ENCODE results near the gene CUL4B. TPM values are rescaled to one million over a fixed set of nuclear protein-coding genes. Genes with fewer than 3 reads are reported as not detected.
"Not testable (repeated sequence)": the region's sequence is repeated elsewhere in the genome, so short reads cannot be mapped to it uniquely, and the experiment has no call there.

The CUL4B gene
- total RNA-seq, 1 donor from 2014 or later: 18.3 TPM

DNA sequence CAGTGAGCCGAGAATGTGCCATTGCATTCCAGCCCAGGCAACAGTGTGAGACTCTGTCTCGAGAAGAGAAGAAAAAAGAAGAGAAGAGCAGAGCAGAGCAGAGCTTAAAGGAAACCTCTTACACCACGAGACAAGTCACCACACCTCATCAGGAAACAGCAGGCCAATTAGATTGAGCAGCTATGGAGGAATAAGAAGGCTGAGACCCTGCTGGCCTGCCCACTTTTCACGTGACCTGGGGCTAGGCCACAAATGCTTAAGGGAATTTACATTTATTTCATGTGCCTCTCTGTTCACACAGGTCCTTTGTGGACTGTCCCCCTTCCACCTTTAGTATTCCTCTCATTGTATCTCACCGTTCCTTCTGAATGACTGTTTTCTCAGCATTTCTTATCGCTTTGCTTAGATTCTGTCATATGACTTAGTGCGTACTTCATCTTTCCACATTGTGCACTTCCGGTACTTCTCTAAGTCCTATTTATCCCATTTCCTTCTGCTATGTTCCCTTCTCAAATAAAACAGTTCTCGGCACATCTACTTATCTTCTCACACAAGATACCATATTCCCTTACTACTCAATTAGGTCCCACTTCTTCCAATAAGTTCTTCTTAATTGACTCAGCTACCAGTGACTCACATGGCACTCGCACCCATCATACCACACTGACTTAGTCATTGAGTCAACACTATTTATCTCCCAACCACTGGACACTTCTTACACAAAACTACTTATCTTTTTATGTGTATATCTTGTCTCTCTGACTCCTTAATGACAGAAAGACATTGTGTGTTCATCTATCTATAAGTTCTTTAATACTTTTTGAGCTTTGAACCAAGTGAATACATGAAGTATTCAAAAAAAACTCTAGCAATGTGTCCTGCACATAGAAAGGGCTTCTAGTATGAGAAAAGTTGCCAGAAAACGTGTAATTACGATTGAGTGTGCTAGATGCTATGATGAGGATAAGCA, 11.0 kb downstream of the CUL4B start:
- intact Hi-C loops (cut with DNase I): no loop called here
- ATAC-seq: no peak
- no peak for DNase-seq (ENCODE audit: missing footprints)

- intact Hi-C loops (cut with DNase I): no loop called here
- ATAC-seq (no peak), DNase-seq (ENCODE audit: missing footprints) (no peak)
Observed at GRCh38 chrX:120536061-120536460, 24.7 kb downstream of the CUL4B start.

- intact Hi-C loops (cut with DNase I): no loop called here
- DNase-seq (ENCODE audit: missing footprints) (no peak), ATAC-seq (no peak)
Observed at GRCh38 chrX:120534413-120535205, 26.2 kb downstream of the CUL4B start.

DNA sequence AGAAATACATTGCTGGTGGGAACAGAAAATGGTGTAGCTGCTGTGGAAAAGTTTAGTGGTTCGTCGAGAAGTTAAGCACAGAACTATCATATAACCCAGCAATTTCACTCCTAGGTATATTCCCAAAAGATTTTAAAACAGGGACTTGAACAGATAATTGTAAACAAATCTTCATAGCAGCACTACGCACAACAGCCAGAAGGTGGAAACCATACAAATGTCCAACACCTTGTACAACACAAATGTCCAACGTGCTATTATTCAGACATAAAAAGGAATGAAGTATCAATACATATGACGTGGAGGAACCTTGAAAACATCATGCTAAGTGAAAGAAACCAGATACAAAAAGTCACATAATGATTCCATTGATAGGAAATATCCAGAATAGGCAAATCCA, 37.9 kb downstream of the CUL4B start:
- DNase-seq (ENCODE audit: missing footprints): no peak
- intact Hi-C loops (cut with DNase I): no loop called here
- ATAC-seq: no peak

- ATAC-seq: no peak
- intact Hi-C loops (cut with DNase I): no loop called here
- DNase-seq (ENCODE audit: missing footprints): no peak
Observed at GRCh38 chrX:120517936-120518335, 42.8 kb downstream of the CUL4B start.

DNA sequence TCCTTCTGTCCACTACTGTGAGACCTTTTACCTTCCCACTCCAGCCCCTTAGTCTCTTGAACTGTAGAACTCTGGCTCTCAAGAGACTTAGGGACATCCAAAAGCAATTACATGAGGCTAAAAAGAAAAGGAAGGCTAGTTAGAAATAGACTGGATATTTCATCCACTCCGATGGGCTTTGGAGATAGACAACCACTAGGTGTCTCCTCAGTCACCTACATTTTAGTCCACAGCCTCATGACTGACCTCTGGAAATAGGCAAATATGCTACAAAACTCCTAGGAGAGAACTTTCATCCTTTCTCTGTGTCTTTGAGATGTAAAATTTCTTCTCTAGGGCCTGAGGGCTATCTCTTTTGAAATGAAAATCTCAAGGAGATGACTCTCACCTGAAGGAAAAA, 46.5 kb downstream of the CUL4B start:
- no peak for DNase-seq (ENCODE audit: missing footprints)
- intact Hi-C loops (cut with DNase I): no loop called here
- no peak for ATAC-seq

GRCh38 chrX:120512627-120513026, 48.1 kb downstream of the CUL4B start:
- intact Hi-C loops (cut with DNase I): no loop called here
- no peak for ATAC-seq
- DNase-seq (ENCODE audit: missing footprints): no peak

- intact Hi-C loops (cut with DNase I): no loop called here
- DNase-seq (ENCODE audit: missing footprints) (no peak), ATAC-seq (no peak)
Observed at GRCh38 chrX:120512222-120512621, 48.5 kb downstream of the CUL4B start.

- no peak for DNase-seq (ENCODE audit: missing footprints)
- no peak for ATAC-seq
- intact Hi-C loops (cut with DNase I): no loop called here
Observed at GRCh38 chrX:120504569-120504968, 56.2 kb downstream of the CUL4B start.

GRCh38 chrX:120499301-120500072, 61.3 kb downstream of the CUL4B start:
- DNase-seq (ENCODE audit: missing footprints) (no peak), ATAC-seq (peak; percentile 37)
- intact Hi-C loops (cut with DNase I): loop anchor here (5.0 kb wide), 1 partner anchor 273 kb away; no protein-coding TSS in a partner anchor

DNA sequence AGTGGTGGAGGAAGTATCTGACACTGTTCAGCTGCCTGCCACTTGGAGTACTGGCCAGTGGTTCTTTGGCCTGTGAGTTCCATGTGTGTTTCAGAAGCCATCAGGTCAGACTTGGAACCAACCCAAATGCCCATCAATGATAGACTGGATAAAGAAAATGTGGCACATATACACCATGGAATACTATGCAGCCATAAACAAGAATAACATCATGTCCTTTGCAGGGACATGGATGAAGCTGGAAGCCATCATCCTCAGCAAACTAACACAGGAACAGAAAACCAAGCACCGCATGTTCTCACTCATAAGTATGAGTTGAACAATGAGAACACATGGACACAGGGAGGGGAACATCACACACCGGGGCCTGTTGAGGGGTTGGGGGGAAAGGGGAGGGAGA, 70.6 kb downstream of the CUL4B start:
- ATAC-seq; DNase-seq (ENCODE audit: missing footprints); intact Hi-C loops (cut with DNase I): not testable (repeated sequence)

DNA sequence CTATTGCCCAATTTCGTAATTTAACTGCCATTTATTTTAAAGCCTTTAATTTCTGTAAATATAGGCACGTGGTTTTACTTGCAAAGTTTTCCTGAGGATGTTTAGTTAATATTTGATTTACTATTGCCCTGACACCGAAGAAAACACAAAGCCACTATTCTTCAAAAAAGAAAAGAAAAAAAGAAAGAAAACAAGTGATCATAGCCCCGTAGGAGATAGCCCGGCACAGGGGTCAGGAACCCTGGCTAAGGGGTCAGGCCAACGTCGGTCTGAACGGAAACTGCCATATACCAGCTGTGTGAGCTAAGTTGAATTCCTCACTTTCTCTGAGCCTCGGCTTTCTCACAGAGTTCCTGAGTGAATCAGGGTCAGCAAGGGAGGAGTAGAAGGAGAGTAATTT, 74.0 kb downstream of the CUL4B start:
- DNase-seq (ENCODE audit: missing footprints) (no peak), ATAC-seq (no peak)
- intact Hi-C loops (cut with DNase I): loop anchor here (5.0 kb wide), 1 partner anchor 76 kb away; the partner anchor contains the start of gene CUL4B

DNA sequence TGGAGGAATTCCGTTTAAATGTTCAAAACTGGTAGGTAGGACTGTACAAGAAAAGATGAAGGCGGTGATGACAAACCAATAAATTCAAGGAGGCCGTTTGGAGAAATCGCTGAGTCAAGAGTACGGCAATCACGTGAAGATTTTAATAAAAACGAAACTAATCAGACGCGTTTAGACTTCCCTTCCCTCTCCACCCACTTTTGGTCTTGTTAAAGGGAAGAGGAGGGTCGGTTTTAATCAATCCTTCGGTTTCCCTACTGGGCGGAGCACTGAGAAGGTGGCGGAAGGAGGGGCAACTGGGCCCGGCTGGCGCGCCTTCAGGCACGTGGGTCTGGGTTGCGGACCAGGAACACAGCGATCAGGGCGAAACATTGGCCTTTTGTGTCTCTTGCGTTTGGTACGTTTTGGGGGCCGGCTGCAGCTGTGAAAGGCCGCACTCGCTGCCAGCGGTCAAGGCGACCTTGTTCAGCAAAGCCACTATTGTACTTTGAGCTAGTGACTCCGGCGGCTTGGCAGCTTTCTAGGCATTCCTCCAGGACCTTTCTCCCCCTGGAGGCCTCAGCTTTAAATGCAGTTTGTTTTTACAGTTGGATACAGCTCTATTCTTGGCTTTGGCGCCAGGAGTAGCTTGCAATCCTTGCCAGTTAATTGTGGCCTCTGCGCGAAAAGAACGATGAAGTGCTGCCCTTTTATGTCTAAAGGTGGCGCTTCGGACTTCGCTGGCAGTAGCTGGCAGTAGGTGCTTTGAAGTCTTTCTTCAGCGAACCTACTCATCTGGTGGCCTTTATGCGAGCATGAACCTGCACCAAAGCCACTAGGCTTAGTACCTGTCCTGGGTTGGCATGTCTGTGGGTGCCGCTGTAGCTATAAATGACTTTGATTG, 74.9 kb downstream of the CUL4B start:
- intact Hi-C loops (cut with DNase I): loop anchor here (5.0 kb wide), 1 partner anchor 76 kb away; the partner anchor contains the start of gene CUL4B
- ATAC-seq: peak; percentile 92
- DNase-seq (ENCODE audit: missing footprints): peak; percentile 85

GRCh38 chrX:120485315-120485637, 75.5 kb downstream of the CUL4B start:
- no peak for DNase-seq (ENCODE audit: missing footprints)
- intact Hi-C loops (cut with DNase I): loop anchor here (5.0 kb wide), 1 partner anchor 77 kb away; the partner anchor contains the start of gene CUL4B
- ATAC-seq: no peak

DNA sequence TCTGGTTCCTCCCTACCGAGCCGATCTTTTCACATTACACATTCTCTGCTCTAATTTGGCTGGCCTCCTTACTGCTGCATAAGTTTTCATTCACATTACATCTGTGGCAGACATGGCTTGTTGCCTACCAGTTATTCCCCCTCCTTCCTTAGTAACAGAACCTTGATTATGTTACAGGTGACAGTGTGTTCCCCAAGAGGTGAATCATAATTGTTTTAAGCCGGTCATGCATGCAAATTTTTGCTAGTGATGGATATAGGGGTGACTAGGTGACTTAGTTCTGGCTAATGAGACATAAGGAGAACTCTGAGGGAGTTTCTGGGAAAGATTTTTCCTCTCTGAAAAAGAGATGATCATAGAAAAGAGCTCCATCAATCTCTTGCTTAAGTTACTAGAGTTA, 83.3 kb downstream of the CUL4B start:
- ATAC-seq: no peak
- no peak for DNase-seq (ENCODE audit: missing footprints)
- intact Hi-C loops (cut with DNase I): no loop called here

DNA sequence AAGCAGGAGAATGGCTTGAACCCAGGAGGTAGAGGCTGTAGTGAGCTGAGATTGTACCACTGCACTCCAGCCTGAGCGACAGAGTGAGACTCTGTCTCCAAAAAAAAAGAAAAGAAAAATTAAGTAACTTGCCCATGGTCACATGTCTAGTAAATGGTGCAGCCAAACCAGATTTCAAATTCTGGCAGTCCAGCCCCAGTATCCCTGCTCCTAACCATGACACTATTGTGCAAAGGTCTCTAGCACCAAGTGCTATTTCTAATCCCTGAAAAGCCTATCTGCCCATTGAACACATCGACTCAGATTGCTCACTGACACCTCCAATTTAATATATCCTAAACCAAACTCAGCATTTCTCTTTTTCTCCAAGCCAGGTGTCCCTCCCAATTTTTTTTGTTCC, 84.0 kb downstream of the CUL4B start:
- DNase-seq (ENCODE audit: missing footprints): no peak
- intact Hi-C loops (cut with DNase I): no loop called here

DNA sequence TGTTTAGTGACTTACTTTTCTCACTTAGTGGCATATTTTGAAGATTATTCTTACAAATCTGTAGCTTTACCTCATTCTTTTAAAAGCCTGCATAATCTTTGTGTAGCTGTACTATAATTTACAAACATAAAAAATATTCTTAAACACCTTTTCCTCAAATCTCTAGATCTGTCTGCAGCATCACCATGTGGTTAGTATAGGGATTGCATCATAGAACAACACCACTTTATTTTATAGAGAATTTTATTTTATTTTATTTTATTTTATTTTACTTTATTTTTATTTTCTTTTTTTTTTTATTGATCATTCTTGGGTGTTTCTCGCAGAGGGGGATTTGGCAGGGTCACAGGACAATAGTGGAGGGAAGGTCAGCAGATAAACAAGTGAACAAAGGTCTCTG, 85.3 kb downstream of the CUL4B start:
- ATAC-seq; intact Hi-C loops (cut with DNase I); DNase-seq (ENCODE audit: missing footprints): not testable (repeated sequence)

More for the DNA sequence above, 84.0 kb downstream of the CUL4B start:
- ATAC-seq: no peak
